ENCODE results near the gene CD55. TPM values are rescaled to one million over a fixed set of nuclear protein-coding genes. Genes with fewer than 3 reads are reported as not detected.

The CD55 gene
- total RNA-seq, 1 experiment from 2014 or later: 17.2 TPM

DNA sequence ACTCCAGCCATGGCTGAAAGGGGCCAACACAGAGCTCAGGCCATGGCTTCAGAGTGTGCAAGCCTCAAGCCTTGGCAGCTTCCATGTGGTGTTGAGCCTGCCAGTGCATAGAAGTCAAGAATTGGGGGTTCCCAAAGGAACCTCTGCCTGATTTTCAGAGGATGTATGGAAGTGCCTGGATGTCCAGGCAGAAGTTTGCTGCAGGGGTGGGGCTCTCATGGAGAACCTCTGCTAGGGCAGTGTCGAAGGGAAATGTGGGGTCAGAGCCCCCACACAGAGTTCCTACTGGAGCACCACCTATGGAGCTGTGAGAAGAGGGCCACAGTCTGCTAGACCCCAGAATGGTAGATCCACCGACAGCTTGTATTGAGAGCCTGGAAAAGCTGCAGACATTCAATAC is 29.8 kb upstream of the CD55 start (continued):
- TF ChIP-seq, protein P1, sequence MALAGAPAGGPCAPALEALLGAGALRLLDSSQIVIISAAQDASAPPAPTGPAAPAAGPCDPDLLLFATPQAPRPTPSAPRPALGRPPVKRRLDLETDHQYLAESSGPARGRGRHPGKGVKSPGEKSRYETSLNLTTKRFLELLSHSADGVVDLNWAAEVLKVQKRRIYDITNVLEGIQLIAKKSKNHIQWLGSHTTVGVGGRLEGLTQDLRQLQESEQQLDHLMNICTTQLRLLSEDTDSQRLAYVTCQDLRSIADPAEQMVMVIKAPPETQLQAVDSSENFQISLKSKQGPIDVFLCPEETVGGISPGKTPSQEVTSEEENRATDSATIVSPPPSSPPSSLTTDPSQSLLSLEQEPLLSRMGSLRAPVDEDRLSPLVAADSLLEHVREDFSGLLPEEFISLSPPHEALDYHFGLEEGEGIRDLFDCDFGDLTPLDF (CRISPR knock-in tag; IDR thresholded peaks at IDR 0.05): no peak
- TF ChIP-seq, protein P2, sequence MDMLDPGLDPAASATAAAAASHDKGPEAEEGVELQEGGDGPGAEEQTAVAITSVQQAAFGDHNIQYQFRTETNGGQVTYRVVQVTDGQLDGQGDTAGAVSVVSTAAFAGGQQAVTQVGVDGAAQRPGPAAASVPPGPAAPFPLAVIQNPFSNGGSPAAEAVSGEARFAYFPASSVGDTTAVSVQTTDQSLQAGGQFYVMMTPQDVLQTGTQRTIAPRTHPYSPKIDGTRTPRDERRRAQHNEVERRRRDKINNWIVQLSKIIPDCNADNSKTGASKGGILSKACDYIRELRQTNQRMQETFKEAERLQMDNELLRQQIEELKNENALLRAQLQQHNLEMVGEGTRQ (CRISPR knock-in tag; IDR thresholded peaks at IDR 0.05): no peak
- TF ChIP-seq, protein P3, sequence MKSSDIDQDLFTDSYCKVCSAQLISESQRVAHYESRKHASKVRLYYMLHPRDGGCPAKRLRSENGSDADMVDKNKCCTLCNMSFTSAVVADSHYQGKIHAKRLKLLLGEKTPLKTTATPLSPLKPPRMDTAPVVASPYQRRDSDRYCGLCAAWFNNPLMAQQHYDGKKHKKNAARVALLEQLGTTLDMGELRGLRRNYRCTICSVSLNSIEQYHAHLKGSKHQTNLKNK (CRISPR knock-in tag; IDR thresholded peaks at IDR 0.05): no peak
- TF ChIP-seq ATF1 (CRISPR knock-in tag; IDR thresholded peaks at IDR 0.05): no peak
- TF ChIP-seq, protein P4, sequence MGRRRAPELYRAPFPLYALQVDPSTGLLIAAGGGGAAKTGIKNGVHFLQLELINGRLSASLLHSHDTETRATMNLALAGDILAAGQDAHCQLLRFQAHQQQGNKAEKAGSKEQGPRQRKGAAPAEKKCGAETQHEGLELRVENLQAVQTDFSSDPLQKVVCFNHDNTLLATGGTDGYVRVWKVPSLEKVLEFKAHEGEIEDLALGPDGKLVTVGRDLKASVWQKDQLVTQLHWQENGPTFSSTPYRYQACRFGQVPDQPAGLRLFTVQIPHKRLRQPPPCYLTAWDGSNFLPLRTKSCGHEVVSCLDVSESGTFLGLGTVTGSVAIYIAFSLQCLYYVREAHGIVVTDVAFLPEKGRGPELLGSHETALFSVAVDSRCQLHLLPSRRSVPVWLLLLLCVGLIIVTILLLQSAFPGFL (CRISPR knock-in tag; IDR thresholded peaks at IDR 0.05; ENCODE audit: borderline replicate concordance): no peak
- TF ChIP-seq, protein P5, sequence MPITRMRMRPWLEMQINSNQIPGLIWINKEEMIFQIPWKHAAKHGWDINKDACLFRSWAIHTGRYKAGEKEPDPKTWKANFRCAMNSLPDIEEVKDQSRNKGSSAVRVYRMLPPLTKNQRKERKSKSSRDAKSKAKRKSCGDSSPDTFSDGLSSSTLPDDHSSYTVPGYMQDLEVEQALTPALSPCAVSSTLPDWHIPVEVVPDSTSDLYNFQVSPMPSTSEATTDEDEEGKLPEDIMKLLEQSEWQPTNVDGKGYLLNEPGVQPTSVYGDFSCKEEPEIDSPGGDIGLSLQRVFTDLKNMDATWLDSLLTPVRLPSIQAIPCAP (CRISPR knock-in tag; IDR thresholded peaks at IDR 0.05): no peak
- TF ChIP-seq SOX15 (CRISPR knock-in tag; IDR thresholded peaks at IDR 0.05): no peak
- TF ChIP-seq, protein P6, sequence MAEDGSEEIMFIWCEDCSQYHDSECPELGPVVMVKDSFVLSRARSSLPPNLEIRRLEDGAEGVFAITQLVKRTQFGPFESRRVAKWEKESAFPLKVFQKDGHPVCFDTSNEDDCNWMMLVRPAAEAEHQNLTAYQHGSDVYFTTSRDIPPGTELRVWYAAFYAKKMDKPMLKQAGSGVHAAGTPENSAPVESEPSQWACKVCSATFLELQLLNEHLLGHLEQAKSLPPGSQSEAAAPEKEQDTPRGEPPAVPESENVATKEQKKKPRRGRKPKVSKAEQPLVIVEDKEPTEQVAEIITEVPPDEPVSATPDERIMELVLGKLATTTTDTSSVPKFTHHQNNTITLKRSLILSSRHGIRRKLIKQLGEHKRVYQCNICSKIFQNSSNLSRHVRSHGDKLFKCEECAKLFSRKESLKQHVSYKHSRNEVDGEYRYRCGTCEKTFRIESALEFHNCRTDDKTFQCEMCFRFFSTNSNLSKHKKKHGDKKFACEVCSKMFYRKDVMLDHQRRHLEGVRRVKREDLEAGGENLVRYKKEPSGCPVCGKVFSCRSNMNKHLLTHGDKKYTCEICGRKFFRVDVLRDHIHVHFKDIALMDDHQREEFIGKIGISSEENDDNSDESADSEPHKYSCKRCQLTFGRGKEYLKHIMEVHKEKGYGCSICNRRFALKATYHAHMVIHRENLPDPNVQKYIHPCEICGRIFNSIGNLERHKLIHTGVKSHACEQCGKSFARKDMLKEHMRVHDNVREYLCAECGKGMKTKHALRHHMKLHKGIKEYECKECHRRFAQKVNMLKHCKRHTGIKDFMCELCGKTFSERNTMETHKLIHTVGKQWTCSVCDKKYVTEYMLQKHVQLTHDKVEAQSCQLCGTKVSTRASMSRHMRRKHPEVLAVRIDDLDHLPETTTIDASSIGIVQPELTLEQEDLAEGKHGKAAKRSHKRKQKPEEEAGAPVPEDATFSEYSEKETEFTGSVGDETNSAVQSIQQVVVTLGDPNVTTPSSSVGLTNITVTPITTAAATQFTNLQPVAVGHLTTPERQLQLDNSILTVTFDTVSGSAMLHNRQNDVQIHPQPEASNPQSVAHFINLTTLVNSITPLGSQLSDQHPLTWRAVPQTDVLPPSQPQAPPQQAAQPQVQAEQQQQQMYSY (CRISPR knock-in tag; IDR thresholded peaks at IDR 0.05): no peak
- TF ChIP-seq ZNF423 (CRISPR knock-in tag; IDR thresholded peaks at IDR 0.05): no peak

DNA sequence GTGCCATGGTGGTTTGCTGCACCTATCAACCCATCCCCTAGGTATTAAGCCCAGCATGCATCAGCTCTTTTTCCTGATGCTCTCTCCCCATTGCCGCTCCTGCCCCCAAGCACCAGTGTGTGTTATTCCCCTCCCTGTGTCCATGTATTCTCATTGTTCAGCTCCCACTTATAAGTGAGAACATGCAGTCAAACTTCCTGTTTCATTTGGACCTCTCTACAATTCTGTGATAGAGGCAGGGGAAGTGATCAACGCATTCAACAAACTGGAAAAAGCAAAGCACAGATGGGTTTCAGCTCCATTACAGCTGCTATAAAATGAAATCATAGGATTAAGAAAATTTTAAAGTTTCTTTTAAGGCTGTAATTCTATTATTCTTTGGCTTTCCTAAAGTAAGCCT is 23.3 kb upstream of the CD55 start:
- Mint-ChIP-seq H3K9me3 (peaks cover 23% of the 10 kb centered on the region), H3K4me3 (no peak overlapping the region)
- ATAC-seq: no peak
- TF ChIP-seq, protein P7, sequence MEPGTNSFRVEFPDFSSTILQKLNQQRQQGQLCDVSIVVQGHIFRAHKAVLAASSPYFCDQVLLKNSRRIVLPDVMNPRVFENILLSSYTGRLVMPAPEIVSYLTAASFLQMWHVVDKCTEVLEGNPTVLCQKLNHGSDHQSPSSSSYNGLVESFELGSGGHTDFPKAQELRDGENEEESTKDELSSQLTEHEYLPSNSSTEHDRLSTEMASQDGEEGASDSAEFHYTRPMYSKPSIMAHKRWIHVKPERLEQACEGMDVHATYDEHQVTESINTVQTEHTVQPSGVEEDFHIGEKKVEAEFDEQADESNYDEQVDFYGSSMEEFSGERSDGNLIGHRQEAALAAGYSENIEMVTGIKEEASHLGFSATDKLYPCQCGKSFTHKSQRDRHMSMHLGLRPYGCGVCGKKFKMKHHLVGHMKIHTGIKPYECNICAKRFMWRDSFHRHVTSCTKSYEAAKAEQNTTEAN (CRISPR knock-in tag; IDR thresholded peaks at IDR 0.05): no peak
- TF ChIP-seq, protein P8, sequence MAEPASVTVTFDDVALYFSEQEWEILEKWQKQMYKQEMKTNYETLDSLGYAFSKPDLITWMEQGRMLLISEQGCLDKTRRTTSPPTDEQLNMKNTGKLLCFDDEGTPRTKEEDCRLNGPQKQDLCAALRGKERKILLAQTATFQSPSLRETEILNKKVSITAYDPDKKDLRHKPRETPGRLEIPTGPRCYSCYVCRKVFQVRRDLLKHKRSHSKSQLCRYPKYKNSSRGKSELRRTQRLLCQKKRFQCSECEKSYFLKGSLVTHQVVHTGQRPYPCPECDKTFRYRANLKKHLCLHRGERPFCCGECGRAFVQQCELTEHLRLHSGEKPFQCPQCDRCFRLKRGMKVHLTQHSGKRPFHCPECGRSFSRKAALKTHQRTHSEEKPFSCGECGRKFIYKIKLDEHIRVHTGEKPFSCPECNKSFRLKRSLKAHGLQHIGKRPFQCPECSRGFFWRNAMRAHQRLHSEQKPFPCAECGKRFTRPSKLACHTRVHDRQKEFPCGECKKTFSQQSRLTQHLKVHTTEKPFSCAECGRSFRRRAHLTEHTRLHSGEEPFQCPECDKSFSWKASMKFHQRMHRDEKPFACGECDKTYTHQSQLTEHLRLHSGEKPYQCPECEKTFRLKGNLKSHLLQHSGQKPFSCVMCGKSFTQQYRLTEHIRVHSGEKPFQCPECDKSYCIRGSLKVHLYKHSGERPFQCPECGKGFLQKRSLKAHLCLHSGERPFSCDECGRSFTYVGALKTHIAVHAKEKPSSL (CRISPR knock-in tag; conservative IDR thresholded peaks at IDR 0.05): no peak
- TF ChIP-seq, protein P6 (CRISPR knock-in tag; IDR thresholded peaks at IDR 0.05): no peak
- TF ChIP-seq TP53 (CRISPR knock-in tag; IDR thresholded peaks at IDR 0.05) (no peak), TCF7 (CRISPR knock-in tag; IDR thresholded peaks at IDR 0.05; ENCODE audit: low read depth) (no peak), GTF2I (CRISPR knock-in tag; conservative IDR thresholded peaks at IDR 0.05) (no peak), JUN (CRISPR knock-in tag; IDR thresholded peaks at IDR 0.05) (no peak), EMX1 (CRISPR knock-in tag; IDR thresholded peaks at IDR 0.05) (no peak)
- TF ChIP-seq, protein P9, sequence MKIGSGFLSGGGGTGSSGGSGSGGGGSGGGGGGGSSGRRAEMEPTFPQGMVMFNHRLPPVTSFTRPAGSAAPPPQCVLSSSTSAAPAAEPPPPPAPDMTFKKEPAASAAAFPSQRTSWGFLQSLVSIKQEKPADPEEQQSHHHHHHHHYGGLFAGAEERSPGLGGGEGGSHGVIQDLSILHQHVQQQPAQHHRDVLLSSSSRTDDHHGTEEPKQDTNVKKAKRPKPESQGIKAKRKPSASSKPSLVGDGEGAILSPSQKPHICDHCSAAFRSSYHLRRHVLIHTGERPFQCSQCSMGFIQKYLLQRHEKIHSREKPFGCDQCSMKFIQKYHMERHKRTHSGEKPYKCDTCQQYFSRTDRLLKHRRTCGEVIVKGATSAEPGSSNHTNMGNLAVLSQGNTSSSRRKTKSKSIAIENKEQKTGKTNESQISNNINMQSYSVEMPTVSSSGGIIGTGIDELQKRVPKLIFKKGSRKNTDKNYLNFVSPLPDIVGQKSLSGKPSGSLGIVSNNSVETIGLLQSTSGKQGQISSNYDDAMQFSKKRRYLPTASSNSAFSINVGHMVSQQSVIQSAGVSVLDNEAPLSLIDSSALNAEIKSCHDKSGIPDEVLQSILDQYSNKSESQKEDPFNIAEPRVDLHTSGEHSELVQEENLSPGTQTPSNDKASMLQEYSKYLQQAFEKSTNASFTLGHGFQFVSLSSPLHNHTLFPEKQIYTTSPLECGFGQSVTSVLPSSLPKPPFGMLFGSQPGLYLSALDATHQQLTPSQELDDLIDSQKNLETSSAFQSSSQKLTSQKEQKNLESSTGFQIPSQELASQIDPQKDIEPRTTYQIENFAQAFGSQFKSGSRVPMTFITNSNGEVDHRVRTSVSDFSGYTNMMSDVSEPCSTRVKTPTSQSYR (CRISPR knock-in tag; IDR thresholded peaks at IDR 0.05): no peak

More for the DNA sequence above, 23.3 kb upstream of the CD55 start:
- ChIA-PET POLR2A (interaction anchor here (0.6 kb wide), 1 partner anchor 10 kb away, joined by 3 read pairs; no protein-coding TSS in a partner anchor), CTCF (interaction anchor here (0.6 kb wide), 1 partner anchor 514 kb away, joined by 3 read pairs; no protein-coding TSS in a partner anchor)
- Mint-ChIP-seq H3K27me3 (ENCODE audit: low read depth) (no peaks in the 10 kb centered on the region; the same call in 1 of the 2 replicates), H3K27ac (no peak overlapping the region), H3K4me1 (peaks cover 26% of the 10 kb centered on the region), H3K36me3 (peaks cover 9% of the 10 kb centered on the region)
- DNase-seq (ENCODE audit: low spot score): no peak

All from WTC11 (cell line).